Measurements from ENCODE around the gene ADA.

ADA gene

GRCh38 chr20:44624152-44624551, 27.3 kb downstream of the ADA start:
- no peak for DNase-seq (ENCODE audit: low read depth, low spot score)

GRCh38 chr20:44622501-44623270, 28.8 kb downstream of the ADA start:
- DNase-seq (ENCODE audit: low read depth, low spot score): no peak

GRCh38 chr20:44621939-44622338, 29.6 kb downstream of the ADA start:
- no peak for DNase-seq (ENCODE audit: low read depth, low spot score)

GRCh38 chr20:44621325-44621724, 30.2 kb downstream of the ADA start:
- DNase-seq (ENCODE audit: low read depth, low spot score): no peak

- DNase-seq (ENCODE audit: low read depth, low spot score): no peak
Measured at GRCh38 chr20:44620030-44620429, 31.5 kb downstream of the ADA start.

GRCh38 chr20:44619294-44619693, 32.2 kb downstream of the ADA start:
- no peak for DNase-seq (ENCODE audit: low read depth, low spot score)

GRCh38 chr20:44618318-44618731, 33.2 kb downstream of the ADA start:
- DNase-seq (ENCODE audit: low read depth, low spot score): no peak

- no peak for DNase-seq (ENCODE audit: low read depth, low spot score)
Measured at GRCh38 chr20:44616604-44616964, 34.9 kb downstream of the ADA start.

GRCh38 chr20:44615876-44616603, 35.5 kb downstream of the ADA start:
- no peak for DNase-seq (ENCODE audit: low read depth, low spot score)

- DNase-seq (ENCODE audit: low read depth, low spot score): no peak
Measured at GRCh38 chr20:44615169-44615791, 36.2 kb downstream of the ADA start.

GRCh38 chr20:44614525-44614924, 37.0 kb downstream of the ADA start:
- no peak for DNase-seq (ENCODE audit: low read depth, low spot score)

- no peak for DNase-seq (ENCODE audit: low read depth, low spot score)
Measured at GRCh38 chr20:44613575-44613974, 37.9 kb downstream of the ADA start.

GRCh38 chr20:44610313-44610962, 41.1 kb downstream of the ADA start:
- DNase-seq (ENCODE audit: low read depth, low spot score): no peak

GRCh38 chr20:44609516-44610312, 41.8 kb downstream of the ADA start:
- DNase-seq (ENCODE audit: low read depth, low spot score): peak; percentile 71

- no peak for DNase-seq (ENCODE audit: low read depth, low spot score)
Measured at GRCh38 chr20:44609006-44609515, 42.4 kb downstream of the ADA start.

GRCh38 chr20:44606725-44607441, 44.6 kb downstream of the ADA start:
- no peak for DNase-seq (ENCODE audit: low read depth, low spot score)

GRCh38 chr20:44603327-44603726, 48.2 kb downstream of the ADA start:
- no peak for DNase-seq (ENCODE audit: low read depth, low spot score)

GRCh38 chr20:44601801-44602204, 49.7 kb downstream of the ADA start:
- no peak for DNase-seq (ENCODE audit: low read depth, low spot score)

- no peak for DNase-seq (ENCODE audit: low read depth, low spot score)
Measured at GRCh38 chr20:44601236-44601671, 50.2 kb downstream of the ADA start.

GRCh38 chr20:44600758-44601201, 50.7 kb downstream of the ADA start:
- no peak for DNase-seq (ENCODE audit: low read depth, low spot score)

All from activated naive CD8-positive, alpha-beta T cell treated with anti-CD3 and anti-CD28 coated beads, Interleukin-2, amount 50 U/mL, for 16 hours (primary cell).